ENCODE results near the gene AGBL2.

DNA sequence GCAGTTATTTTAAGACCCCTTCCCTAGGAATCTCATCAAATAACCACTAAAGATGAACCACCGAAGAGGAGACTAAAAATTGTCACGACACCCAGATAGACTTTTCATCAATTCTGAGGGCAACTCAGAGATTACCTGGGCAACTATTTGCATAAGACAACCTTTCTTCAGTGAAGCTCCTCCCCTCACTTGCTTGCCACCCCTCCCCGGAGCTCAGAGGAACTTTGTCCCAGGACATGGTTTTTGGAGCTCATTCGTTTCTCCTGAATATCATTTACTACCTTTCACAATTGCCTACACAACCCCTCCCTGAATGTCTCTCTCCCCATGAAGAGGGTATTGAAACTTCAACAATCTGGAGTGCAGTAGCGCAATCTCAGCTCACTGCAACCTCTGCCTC, 3.9 kb downstream of the AGBL2 start:
- TF ChIP-seq, protein P1, sequence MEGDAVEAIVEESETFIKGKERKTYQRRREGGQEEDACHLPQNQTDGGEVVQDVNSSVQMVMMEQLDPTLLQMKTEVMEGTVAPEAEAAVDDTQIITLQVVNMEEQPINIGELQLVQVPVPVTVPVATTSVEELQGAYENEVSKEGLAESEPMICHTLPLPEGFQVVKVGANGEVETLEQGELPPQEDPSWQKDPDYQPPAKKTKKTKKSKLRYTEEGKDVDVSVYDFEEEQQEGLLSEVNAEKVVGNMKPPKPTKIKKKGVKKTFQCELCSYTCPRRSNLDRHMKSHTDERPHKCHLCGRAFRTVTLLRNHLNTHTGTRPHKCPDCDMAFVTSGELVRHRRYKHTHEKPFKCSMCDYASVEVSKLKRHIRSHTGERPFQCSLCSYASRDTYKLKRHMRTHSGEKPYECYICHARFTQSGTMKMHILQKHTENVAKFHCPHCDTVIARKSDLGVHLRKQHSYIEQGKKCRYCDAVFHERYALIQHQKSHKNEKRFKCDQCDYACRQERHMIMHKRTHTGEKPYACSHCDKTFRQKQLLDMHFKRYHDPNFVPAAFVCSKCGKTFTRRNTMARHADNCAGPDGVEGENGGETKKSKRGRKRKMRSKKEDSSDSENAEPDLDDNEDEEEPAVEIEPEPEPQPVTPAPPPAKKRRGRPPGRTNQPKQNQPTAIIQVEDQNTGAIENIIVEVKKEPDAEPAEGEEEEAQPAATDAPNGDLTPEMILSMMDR (IDR thresholded peaks at IDR 0.05) = no peak
- TF ChIP-seq POLR2A (IDR thresholded peaks at IDR 0.05) (no peak), POLR2AphosphoS5 (IDR thresholded peaks at IDR 0.05) (no peak)
